K562 (cell line): ENCODE measurements around the gene PHACTR3. TPM values are rescaled to one million over a fixed set of nuclear protein-coding genes. Genes with fewer than 3 reads are reported as not detected.

Source experiments
- ATAC-seq: fragments of 200-7000 bp; cut with Tn5 transposase; 3 replicates; pipeline ENCODE4 v1.9.1; 2020; ENCODE audit warnings: moderate library complexity
- BruUV-seq: library from RNA; stranded (reverse); fragments of 400-500 nt; replicated peaks from 2 replicates; lab custom pipeline; 2021; lab: Mats Ljungman, UMichigan
- CTCF ChIA-PET: fragments of 300-600 bp; formaldehyde crosslinking; extraction: SDS; loops from one replicate; lab custom pipeline; 2021; ENCODE audit warnings: low intra/inter-chr PET ratio; lab: Yijun Ruan, JAX
- POLR2A ChIA-PET: fragments of 300-600, 350-650 bp; sonication (Branson Sonifier 250); formaldehyde crosslinking; extraction: SDS; loops from one replicate; lab custom pipeline; 2021; ENCODE audit warnings: antibody characterized with exemption, inconsistent platforms; lab: Yijun Ruan, JAX
- DNase-seq, 4 experiments: peaks; one replicate each; pipeline versions ENCODE4 v3.0.0 to v3.0.0-alpha.2; 2011 to 2018; ENCODE audit warnings: low spot score in 3 of 4, mixed read lengths in 3 of 4; ENCODE audit errors: extremely low read depth in 1 of 4
- FAIRE-seq: peaks from 2 replicates; lab custom pipeline; 2011; peaks lifted over from hg19 to GRCh38; lab: Jason Lieb, UNC
- H2AFZ ChIP-seq: 2 replicates; pipeline ENCODE4 v1.6.0; 2011; ENCODE audit warnings: low read depth, low read length, control low read depth, inconsistent platforms
- H3K27ac ChIP-seq: fragments of 200-600 bp; 3 replicates; pipeline ENCODE4 v1.8.0; 2011; ENCODE audit warnings: low read depth, mild to moderate bottlenecking, control low read depth, inconsistent platforms, low read length, moderate library complexity, mixed read lengths; ENCODE audit errors: extremely low read depth
- H3K27me3 ChIP-seq, 2 experiments: fragments of 300-600 bp in 1 of 2; 2 replicates in 1 of 2; 3 replicates in 1 of 2; pipeline versions ENCODE4 v1.6.0 to v1.8.0; 2011; ENCODE audit warnings: inconsistent platforms in 2 of 2, low read length in 2 of 2, mild to moderate bottlenecking in 1 of 2, mixed read lengths in 1 of 2, moderate library complexity in 1 of 2; ENCODE audit not compliant: control insufficient read depth in 2 of 2, insufficient read depth in 2 of 2
- H3K36me3 ChIP-seq: fragments of 300-600 bp; 3 replicates; pipeline ENCODE4 v1.8.0; 2011; ENCODE audit warnings: mild to moderate bottlenecking, low read length, inconsistent platforms; ENCODE audit not compliant: control insufficient read depth, insufficient read depth
- H3K4me1 ChIP-seq, 2 experiments: fragments of 200-600 bp in 1 of 2; replicated peaks in 1 of 2; 2 replicates in 1 of 2; 3 replicates in 1 of 2; pipeline versions ENCODE4 v1.5.1 to v1.8.0; 2011; ENCODE audit warnings: inconsistent platforms in 2 of 2, low read length in 2 of 2, mild to moderate bottlenecking in 1 of 2, mixed read lengths in 1 of 2, moderate library complexity in 1 of 2; ENCODE audit not compliant: control insufficient read depth in 2 of 2, insufficient read depth in 2 of 2
- H3K4me2 ChIP-seq: 2 replicates; pipeline ENCODE4 v1.6.1; 2011; ENCODE audit warnings: low read length, control low read depth, inconsistent platforms, mixed read lengths; ENCODE audit not compliant: insufficient read depth
- H3K4me3 ChIP-seq: fragments of 200-600 bp; sonication (generic), shearing (Covaris generic); 2 replicates; pipeline ENCODE4 v1.5.1; 2016; ENCODE audit warnings: control low read depth, inconsistent platforms
- H3K79me2 ChIP-seq: fragments of 200-600 bp; 3 replicates; pipeline ENCODE4 v1.8.0; 2011; ENCODE audit warnings: low read length, inconsistent platforms; ENCODE audit not compliant: control insufficient read depth, insufficient read depth
- H3K9ac ChIP-seq, 2 experiments: 2 replicates each; pipeline versions ENCODE4 v1.6.0 to v1.6.1; 2011; ENCODE audit warnings: low read depth in 2 of 2, low read length in 2 of 2, control low read depth in 1 of 2, inconsistent platforms in 1 of 2, mild to moderate bottlenecking in 1 of 2, mixed read lengths in 1 of 2; ENCODE audit not compliant: insufficient read depth in 1 of 2
- H3K9me1 ChIP-seq: one replicate; pipeline ENCODE4 v1.6.0; 2011; ENCODE audit warnings: inconsistent platforms, mild to moderate bottlenecking, low read length, moderate library complexity; ENCODE audit not compliant: control insufficient read depth, insufficient read depth
- H3K9me3 ChIP-seq: replicated peaks from 2 replicates; pipeline ENCODE4 v1.5.1; 2011; ENCODE audit warnings: low read depth, low read length, inconsistent platforms; ENCODE audit not compliant: control insufficient read depth, insufficient read depth
- H4K20me1 ChIP-seq: replicated peaks from 2 replicates; pipeline ENCODE4 v1.6.1; 2011; ENCODE audit warnings: low read length, inconsistent platforms, mixed read lengths; ENCODE audit not compliant: control insufficient read depth, insufficient read depth
- ATF7 ChIP-seq: fragments of 450-650 bp; IDR thresholded peaks from 2 replicates; pipeline ENCODE4 v1.7.1; 2014; ENCODE audit warnings: mild to moderate bottlenecking, moderate library complexity
- BMI1 ChIP-seq: fragments of 150-350 bp; IDR thresholded peaks from 2 replicates; pipeline ENCODE4 v1.6.1; 2014; ENCODE audit warnings: low read length
- FOXJ2 ChIP-seq: fragments of 200-800 bp; sonication (Bioruptor generic); IDR thresholded peaks from 2 replicates; pipeline ENCODE4 v1.6.1; 2016; ENCODE audit warnings: missing genetic modification characterization, missing compliant biosample characterization
- IFI16 ChIP-seq: fragments of 250-450 bp; sonication (Bioruptor Pico); IDR thresholded peaks from 2 replicates; pipeline ENCODE4 v2.1.2; 2022; ENCODE audit warnings: mild to moderate bottlenecking, inconsistent platforms
- L3MBTL2 ChIP-seq: fragments of 450-650 bp; IDR thresholded peaks from 2 replicates; pipeline ENCODE4 v1.6.1; 2016; ENCODE audit warnings: mild to moderate bottlenecking, moderate library complexity
- MEF2A ChIP-seq: IDR thresholded peaks from 2 replicates; pipeline ENCODE4 v1.6.1; 2011; ENCODE audit warnings: low read depth, mild to moderate bottlenecking, low read length, moderate library complexity; ENCODE audit not compliant: control insufficient read depth
- RBBP5 ChIP-seq: fragments of 200-600 bp; sonication (generic); IDR thresholded peaks from 2 replicates; pipeline ENCODE4 v1.6.1; 2012; ENCODE audit warnings: borderline replicate concordance, mild to moderate bottlenecking, low read length, control low read depth, inconsistent platforms; ENCODE audit not compliant: insufficient read depth, poor library complexity, severe bottlenecking
- SMARCC2 ChIP-seq: fragments of 450-650 bp; IDR thresholded peaks from 2 replicates; pipeline ENCODE4 v1.6.1; 2017; ENCODE audit warnings: antibody characterized with exemption, moderate library complexity, mild to moderate bottlenecking, low read depth
- TCF3 ChIP-seq: sonication (generic); formaldehyde crosslinking; IDR thresholded peaks from 2 replicates; pipeline ENCODE4 v1.4.0; 2020; ENCODE audit warnings: mild to moderate bottlenecking, missing genetic modification reagents
- USF2 ChIP-seq: sonication (generic); formaldehyde crosslinking; IDR thresholded peaks from 2 replicates; pipeline ENCODE4 v1.5.0; 2020; ENCODE audit warnings: missing genetic modification reagents
- ZC3H11A ChIP-seq: IDR thresholded peaks from 2 replicates; pipeline ENCODE4 v1.6.1; 2012; ENCODE audit warnings: low read depth, low read length, improper control_type of control experiment
- ZC3H8 ChIP-seq: fragments of 450-650 bp; IDR thresholded peaks from 2 replicates; pipeline ENCODE4 v1.6.1; 2017
- ZNF274 ChIP-seq: IDR thresholded peaks from 2 replicates; pipeline ENCODE4 v1.6.1; 2011; ENCODE audit warnings: low read depth, mild to moderate bottlenecking, low read length, moderate library complexity, borderline replicate concordance
- ZNF551 ChIP-seq: fragments of 250-450 bp; sonication (Bioruptor Pico); IDR thresholded peaks from 2 replicates; pipeline ENCODE4 v1.5.0; 2021; ENCODE audit warnings: mild to moderate bottlenecking, moderate library complexity
- WGBS: fragments of 100-300 bp; shearing (Covaris generic); methylation state at CpG from one replicate; pipeline ENCODE4 v1.1.6; 2016; ENCODE audit warnings: low coverage, mixed read lengths; ENCODE audit not compliant: insufficient coverage; ENCODE audit errors: missing lambda C conversion rate; 5-methylcytosine and 5-hydroxymethylcytosine counted together
- in situ Hi-C: fragments of 300-500 bp; cut with MboI; formaldehyde crosslinking; loops from 4 replicates; pipeline ENCODE4 v1.15.0; 2018; ENCODE audit warnings: inconsistent platforms, mixed read lengths
- intact Hi-C: fragments of 100-400 bp; cut with micrococcal nuclease; formaldehyde crosslinking; loops from 2 replicates; pipeline ENCODE4 v1.14.2; 2022
- polyA plus RNA-seq, 8 experiments: library from polyadenylated mRNA; depleted of rRNA in 4 of 8; stranded (reverse) in 5 of 8; unstranded in 3 of 8; fragments of >200 nt; fragmentation: Nextera tagmentation in 2 of 8; fragmentation: Illumina TruSeq in 1 of 8; extraction: Ambion mirVana in 2 of 8; extraction: Trizol in 1 of 8; gene quantifications; 2 replicates each; pipeline versions ENCODE4 v1.2.1 to v1.2.3, GENCODE V29; 2011 to 2014; ENCODE audit warnings: inconsistent platforms in 1 of 8, missing spikeins in 1 of 8
- total RNA-seq, 7 experiments: library from RNA; depleted of rRNA in 6 of 7; stranded (reverse); fragments of >200 nt in 6 of 7; fragmentation: Illumina TruSeq in 2 of 7; extraction: Trizol in 2 of 7; gene quantifications; 2 replicates each; pipeline versions ENCODE4 v1.2.1 to v1.2.3, GENCODE V29; 2011 to 2021; ENCODE audit warnings: low replicate concordance in 1 of 7

PHACTR3 gene
- total and polyA plus RNA-seq, 9 of the 15 experiments (the other 6 are each of a cell fraction or from before 2014, with no cell fraction given), result not detected

- ATAC-seq (no peak), FAIRE-seq (no peak)
Observed at GRCh38 chr20:59776626-59777330, 172.4 kb downstream of the PHACTR3 start.

More at GRCh38 chr20:59776626-59777330, 172.4 kb downstream of the PHACTR3 start:
- Histone ChIP-seq H3K79me2 (no peaks in the 10 kb centered on the region), H3K9me1 (no peaks in the 10 kb centered on the region), H3K9ac (no peak overlapping the region), H2AFZ (no peak overlapping the region), H3K36me3 (no peaks in the 10 kb centered on the region), H3K27me3 (peaks cover 0 to 5% of the 10 kb centered on the region in 2 experiments; a peak in 2 of 5 replicates), H3K4me2 (no peak overlapping the region), H3K4me1 (no peaks in the 10 kb centered on the region), H3K27ac (no peak overlapping the region), H4K20me1 (0 out of 2 replicates have a peak, but pooled peaks cover 4% of the 10 kb centered on the region), H3K9me3 (no peaks in the 10 kb centered on the region), H3K4me3 (no peak overlapping the region)
- WGBS, result 0% methylated on average over 13 of the region's 13 CpGs
- DNase-seq, result no peak
- ChIA-PET CTCF (no interaction called here), POLR2A (interaction anchor here (0.6 to 1.1 kb wide), 2 partner anchors 24 to 226 kb away, joined by 3 read pairs; no protein-coding TSS in a partner anchor)
- intact Hi-C loops, result no loop called here
- in situ Hi-C loops, result no loop called here
- TF ChIP-seq L3MBTL2 (no peak), USF2 (CRISPR knock-in tag) (no peak), IFI16 (no peak), ZC3H8 (no peak), SMARCC2 (no peak), ATF7 (no peak), ZNF551 (no peak), TCF3 (CRISPR knock-in tag) (no peak), BMI1 (no peak), ZNF274 (no peak), FOXJ2 (tag) (no peak), MEF2A (no peak), ZC3H11A (no peak), RBBP5 (no peak)
- BruUV-seq, result no TSS peak
